GM18498 (cell line): ENCODE measurements around the gene EYS.

Experiments
- ATAC-seq: cut with Tn5 transposase; IDR thresholded peaks from one replicate; pipeline ENCODE4 v1.9.1; 2021; ENCODE audit warnings: mild to moderate bottlenecking, moderate library complexity; ENCODE audit not compliant: unreplicated experiment

The EYS gene

GRCh38 chr6:64411226-64411625, 1295.8 kb downstream of the EYS start:
- no peak for ATAC-seq

GRCh38 chr6:64409948-64410347, 1297.1 kb downstream of the EYS start:
- ATAC-seq = no peak

GRCh38 chr6:64404396-64404795, 1302.6 kb downstream of the EYS start:
- ATAC-seq = no peak

- no peak for ATAC-seq
Observed at GRCh38 chr6:64383277-64383676, 1323.7 kb downstream of the EYS start.

- ATAC-seq = no peak
Observed at GRCh38 chr6:64376394-64376793, 1330.6 kb downstream of the EYS start.

- ATAC-seq = no peak
Observed at GRCh38 chr6:64357430-64357829, 1349.6 kb downstream of the EYS start.

- no peak for ATAC-seq
Observed at GRCh38 chr6:64347411-64347810, 1359.6 kb downstream of the EYS start.

- no peak for ATAC-seq
Observed at GRCh38 chr6:64335195-64335594, 1371.8 kb downstream of the EYS start.

GRCh38 chr6:64334636-64335035, 1372.4 kb downstream of the EYS start:
- no peak for ATAC-seq

GRCh38 chr6:64330694-64331307, 1376.2 kb downstream of the EYS start:
- ATAC-seq = peak; percentile 51

GRCh38 chr6:64326939-64327338, 1380.1 kb downstream of the EYS start:
- ATAC-seq = no peak

- no peak for ATAC-seq
Observed at GRCh38 chr6:64325093-64325492, 1381.9 kb downstream of the EYS start.

- no peak for ATAC-seq
Observed at GRCh38 chr6:64310214-64310613, 1396.8 kb downstream of the EYS start.

GRCh38 chr6:64301307-64302236, 1405.5 kb downstream of the EYS start:
- no peak for ATAC-seq

- ATAC-seq = no peak
Observed at GRCh38 chr6:64299176-64299575, 1407.8 kb downstream of the EYS start.

GRCh38 chr6:64294034-64294433, 1413.0 kb downstream of the EYS start:
- no peak for ATAC-seq

GRCh38 chr6:64293298-64293697, 1413.7 kb downstream of the EYS start:
- ATAC-seq = no peak

- ATAC-seq = no peak
Observed at GRCh38 chr6:64290867-64291266, 1416.2 kb downstream of the EYS start.

- no peak for ATAC-seq
Observed at GRCh38 chr6:64289931-64290330, 1417.1 kb downstream of the EYS start.

- ATAC-seq = no peak
Observed at GRCh38 chr6:64288351-64288750, 1418.7 kb downstream of the EYS start.

GRCh38 chr6:64281167-64281566, 1425.9 kb downstream of the EYS start:
- ATAC-seq = no peak

- ATAC-seq = no peak
Observed at GRCh38 chr6:64280569-64280968, 1426.5 kb downstream of the EYS start.
